HEK293T (cell line): ENCODE data around the gene UVSSA.

ENCODE experiments used
- ARNT ChIP-seq: fragments of 450-650 bp; IDR thresholded peaks from 2 replicates; pipeline ENCODE4 v1.6.1; 2017; ENCODE audit warnings: mild to moderate bottlenecking
- BHLHE40 ChIP-seq: fragments of 450-650 bp; IDR thresholded peaks from 2 replicates; pipeline ENCODE4 v1.6.1; 2016; ENCODE audit warnings: mild to moderate bottlenecking, moderate library complexity, borderline replicate concordance
- CTBP1 ChIP-seq: fragments of 450-650 bp; IDR thresholded peaks from 2 replicates; pipeline ENCODE4 v1.6.1; 2016; ENCODE audit warnings: borderline replicate concordance
- ELF4 ChIP-seq: fragments of 450-650 bp; IDR thresholded peaks from 2 replicates; pipeline ENCODE4 v1.6.1; 2017; ENCODE audit warnings: antibody characterized with exemption
- FOXA1 ChIP-seq: fragments of 450-650 bp; IDR thresholded peaks from 2 replicates; pipeline ENCODE4 v1.6.1; 2016; ENCODE audit warnings: mild to moderate bottlenecking
- FOXK2 ChIP-seq: fragments of 450-650 bp; IDR thresholded peaks from 2 replicates; pipeline ENCODE4 v1.6.1; 2016; ENCODE audit warnings: mild to moderate bottlenecking
- FOXM1 ChIP-seq: fragments of 450-650 bp; IDR thresholded peaks from 2 replicates; pipeline ENCODE4 v1.6.1; 2017; ENCODE audit warnings: mild to moderate bottlenecking, borderline replicate concordance
- HDGF ChIP-seq: fragments of 450-650 bp; IDR thresholded peaks from 2 replicates; pipeline ENCODE4 v1.6.1; 2017; ENCODE audit warnings: antibody characterized with exemption, borderline replicate concordance
- LEF1 ChIP-seq: fragments of 450-650 bp; IDR thresholded peaks from 2 replicates; pipeline ENCODE4 v1.6.1; 2017; ENCODE audit warnings: mild to moderate bottlenecking, borderline replicate concordance
- NFRKB ChIP-seq: fragments of 450-650 bp; IDR thresholded peaks from 2 replicates; pipeline ENCODE4 v1.6.1; 2016; ENCODE audit warnings: mild to moderate bottlenecking, moderate library complexity
- SP1 ChIP-seq: fragments of 450-650 bp; IDR thresholded peaks from 2 replicates; pipeline ENCODE4 v1.6.1; 2017
- SUZ12 ChIP-seq: fragments of 450-650 bp; IDR thresholded peaks from 2 replicates; pipeline ENCODE4 v1.6.1; 2016; ENCODE audit warnings: mild to moderate bottlenecking
- TARDBP ChIP-seq: fragments of 450-650 bp; IDR thresholded peaks from 2 replicates; pipeline ENCODE4 v1.6.1; 2016

DNA sequence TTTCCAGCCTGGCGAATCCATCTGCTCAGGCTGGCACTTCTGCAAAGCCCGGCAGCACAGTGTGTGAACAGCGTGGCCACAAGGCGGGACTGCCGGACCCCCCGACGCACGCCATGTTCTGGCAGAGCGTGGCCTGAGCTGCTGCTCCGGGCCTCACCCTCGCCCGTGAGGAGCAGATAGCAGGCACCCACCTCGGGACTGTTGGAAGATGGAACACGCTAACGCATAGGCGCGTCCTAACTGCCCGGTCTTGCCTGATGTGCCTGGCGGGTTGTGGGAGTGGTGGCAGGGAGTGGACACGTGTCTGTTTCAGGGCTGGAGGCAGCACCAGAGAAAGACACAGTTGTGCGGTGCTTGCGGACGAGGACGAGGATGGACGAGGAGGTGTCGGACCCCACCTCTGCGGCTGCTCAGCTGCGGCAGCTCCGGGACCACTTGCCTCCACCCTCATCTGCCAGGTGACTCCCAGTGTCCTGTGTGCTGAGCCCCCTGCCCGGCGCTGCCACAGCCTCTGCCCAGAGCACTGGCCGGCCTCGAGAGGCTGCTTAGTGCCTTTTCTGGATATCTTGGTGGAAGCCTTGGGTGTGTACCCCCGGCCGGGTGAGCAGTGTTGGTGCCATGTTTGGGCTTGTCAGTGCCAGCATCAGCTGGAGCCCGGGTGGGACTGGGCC, 28.2 kb downstream of the UVSSA start:
- TF ChIP-seq SP1 (no peak), FOXK2 (no peak), FOXA1 (no peak), FOXM1 (no peak), SUZ12 (no peak), LEF1 (no peak), CTBP1 (no peak), ELF4 (no peak), BHLHE40 (no peak), TARDBP (no peak), HDGF (no peak), ARNT (no peak), NFRKB (no peak)
